HG03342 (cell line): Measurements from ENCODE around the gene LDHD.
"Not testable (repeated sequence)": the region's sequence is repeated elsewhere in the genome, so short reads cannot be mapped to it uniquely, and the experiment has no call there.

ENCODE experiments used
- ATAC-seq: cut with Tn5 transposase; IDR thresholded peaks from one replicate; pipeline ENCODE4 v1.9.1; 2021; ENCODE audit warnings: mild to moderate bottlenecking, moderate library complexity; ENCODE audit not compliant: unreplicated experiment

LDHD gene

GRCh38 chr16:75100603-75100990 lies 16.0 kb downstream of the LDHD start:
- ATAC-seq = no peak

GRCh38 chr16:75099738-75100602 lies 16.6 kb downstream of the LDHD start:
- no peak for ATAC-seq

- no peak for ATAC-seq
These were observed 17.4 kb downstream of the LDHD start for GRCh38 chr16:75099075-75099667.

- peak; percentile 63 for ATAC-seq
These were observed 18.4 kb downstream of the LDHD start for GRCh38 chr16:75097941-75098901.

GRCh38 chr16:75097191-75097761 lies 19.3 kb downstream of the LDHD start:
- no peak for ATAC-seq

GRCh38 chr16:75096656-75097055 lies 19.9 kb downstream of the LDHD start:
- no peak for ATAC-seq

GRCh38 chr16:75095204-75095621 lies 21.4 kb downstream of the LDHD start:
- ATAC-seq = no peak

- ATAC-seq = no peak
These were observed 22.7 kb downstream of the LDHD start for GRCh38 chr16:75093598-75094540.

- ATAC-seq = no peak
These were observed 23.8 kb downstream of the LDHD start for GRCh38 chr16:75092777-75093176.

- ATAC-seq = not testable (repeated sequence)
These were observed 25.0 kb downstream of the LDHD start for GRCh38 chr16:75091619-75092018.

GRCh38 chr16:75090899-75091298 lies 25.7 kb downstream of the LDHD start:
- ATAC-seq = not testable (repeated sequence)

- ATAC-seq = no peak
These were observed 26.9 kb downstream of the LDHD start for GRCh38 chr16:75089486-75090202.

GRCh38 chr16:75088934-75089333 lies 27.6 kb downstream of the LDHD start:
- no peak for ATAC-seq

GRCh38 chr16:75088216-75088615 lies 28.4 kb downstream of the LDHD start:
- ATAC-seq = no peak

GRCh38 chr16:75087375-75087979 lies 29.1 kb downstream of the LDHD start:
- ATAC-seq = no peak

GRCh38 chr16:75086688-75087374 lies 29.7 kb downstream of the LDHD start:
- no peak for ATAC-seq

- ATAC-seq = no peak
These were observed 30.3 kb downstream of the LDHD start for GRCh38 chr16:75086281-75086680.

GRCh38 chr16:75085556-75085955 lies 31.0 kb downstream of the LDHD start:
- no peak for ATAC-seq
